Mucosa of descending colon (tissue), 3 donors: ENCODE measurements around the gene KANK2. TPM values are rescaled to one million over a fixed set of nuclear protein-coding genes. Genes with fewer than 3 reads are reported as not detected.

Experiments used
- ATAC-seq: fragments of 200-7000 bp; cut with Tn5 transposase; one replicate; pipeline ENCODE4 v1.9.1; 2020; ENCODE audit warnings: mild to moderate bottlenecking, moderate library complexity
- DNase-seq, 3 donors: peaks; one replicate each; pipeline ENCODE4 v3.0.0-alpha.2; 2020
- H3K36me3 ChIP-seq: fragments of 200-600 bp; one replicate; pipeline ENCODE4 v1.8.0; 2021; ENCODE audit warnings: low read depth, mild to moderate bottlenecking
- H3K4me1 ChIP-seq: fragments of 200-600 bp; one replicate; pipeline ENCODE4 v1.8.0; 2021; ENCODE audit warnings: low read depth, mild to moderate bottlenecking
- H3K4me3 ChIP-seq: fragments of 200-600 bp; one replicate; pipeline ENCODE4 v1.8.0; 2021; ENCODE audit warnings: mild to moderate bottlenecking
- H3K9me3 ChIP-seq: fragments of 200-600 bp; one replicate; pipeline ENCODE4 v1.8.0; 2021; ENCODE audit warnings: mild to moderate bottlenecking
- CTCF ChIP-seq: fragments of 200-600 bp; IDR thresholded peaks from one replicate; pipeline ENCODE4 v1.8.0; 2022; ENCODE audit warnings: antibody characterized with exemption, mild to moderate bottlenecking
- intact Hi-C, 2 donors: fragments of 100-400 bp; cut with DNase I in 1 of 2; cut with micrococcal nuclease in 1 of 2; formaldehyde crosslinking; loops; one replicate each; pipeline versions ENCODE4 v1.11.0 to v1.11.1; 2022; cut with DNase I, micrococcal nuclease
- total RNA-seq, 3 donors: library from RNA; stranded (reverse); fragmentation: NEBNext Ultra II Directional in 2 of 3; extraction: Animal tissue kit (Norgen Biotek cat#: 25700) in 2 of 3; gene quantifications; one replicate each; pipeline versions ENCODE4 v1.2.1 to v1.2.4, GENCODE V29; 2021 to 2023
- donor health status: DM: no; HTN: no; CAD: no; lungs with moderate emphysema.
- donor health status: DM: no; HTN: no; CAD: no.
- donor health status: DM: no; HTN: yes; CAD: no.

The KANK2 gene
- total RNA-seq, 3 donors from 2014 or later: 28.0 to 562 (median 77.5) TPM

DNA sequence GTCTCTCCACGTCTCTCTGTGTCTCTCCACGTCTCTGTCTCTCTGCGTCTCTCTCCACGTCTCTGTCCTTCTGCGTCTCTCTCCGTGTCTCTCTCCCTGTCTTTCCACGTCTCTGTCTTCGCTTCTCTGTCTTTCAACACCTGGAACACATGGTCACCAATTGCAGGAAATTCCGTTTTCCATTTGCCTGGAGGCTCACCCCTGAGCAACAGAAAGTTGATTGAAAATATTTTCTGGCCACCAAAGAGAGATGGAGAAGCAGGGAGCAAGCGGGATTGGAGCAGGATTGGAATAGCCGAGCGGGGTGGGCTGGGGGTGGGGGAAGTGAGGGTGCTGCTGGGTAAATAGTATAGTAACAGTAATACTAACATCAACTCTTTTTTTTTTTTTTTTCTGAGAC lies 1.7 kb downstream of the KANK2 start:
- no peaks in the 10 kb centered on the region for H3K9me3 ChIP-seq
- DNase-seq (no peak), ATAC-seq (no peak)
- intact Hi-C loops: no loop called here
- no peak for TF ChIP-seq CTCF
- peaks cover 11% of the 10 kb centered on the region for H3K4me1 ChIP-seq
- H3K4me3 ChIP-seq: no peak overlapping the region
- no peaks in the 10 kb centered on the region for H3K36me3 ChIP-seq

- DNase-seq: peak in 1 of 3 donors; percentile 54
- intact Hi-C loops: no loop called here
- TF ChIP-seq CTCF: no peak
- H3K4me3 ChIP-seq: no peak overlapping the region
- no peaks in the 10 kb centered on the region for H3K9me3 ChIP-seq
- no peak for ATAC-seq
- H3K4me1 ChIP-seq: peaks cover 11% of the 10 kb centered on the region
- no peaks in the 10 kb centered on the region for H3K36me3 ChIP-seq
Observed at GRCh38 chr19:11194656-11195558, 2.4 kb downstream of the KANK2 start.

DNA sequence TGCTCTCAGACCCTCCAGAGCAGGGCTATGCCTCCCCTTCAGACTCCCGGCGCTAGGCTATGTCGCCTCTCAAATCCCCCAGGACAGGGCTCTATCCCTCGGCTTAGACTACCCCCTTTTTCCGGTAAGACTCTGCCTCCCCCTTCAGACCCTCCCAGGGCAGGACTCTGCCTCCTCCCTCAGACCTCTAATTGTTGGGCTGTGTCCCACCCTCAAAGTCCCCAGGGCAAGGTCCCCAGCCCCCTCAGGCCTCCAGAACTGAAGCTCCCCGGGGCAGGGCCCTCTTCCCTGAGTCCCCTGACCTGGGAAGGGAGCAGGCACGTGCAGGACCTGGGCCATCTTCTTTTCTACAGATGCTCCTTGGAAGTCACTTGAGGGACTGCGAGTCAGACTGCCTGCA lies 3.2 kb downstream of the KANK2 start:
- Histone ChIP-seq H3K4me1 (peaks cover 11% of the 10 kb centered on the region), H3K36me3 (no peaks in the 10 kb centered on the region), H3K9me3 (no peaks in the 10 kb centered on the region), H3K4me3 (no peak overlapping the region)
- ATAC-seq (no peak), DNase-seq (no peak)
- TF ChIP-seq CTCF: no peak
- intact Hi-C loops: no loop called here

- H3K4me3 ChIP-seq: no peak overlapping the region
- TF ChIP-seq CTCF: no peak
- peaks cover 9% of the 10 kb centered on the region for H3K4me1 ChIP-seq
- no peaks in the 10 kb centered on the region for H3K9me3 ChIP-seq
- intact Hi-C loops: no loop called here
- ATAC-seq (no peak), DNase-seq (no peak)
- H3K36me3 ChIP-seq: no peaks in the 10 kb centered on the region
Observed at GRCh38 chr19:11192957-11193939, 4.1 kb downstream of the KANK2 start.

DNA sequence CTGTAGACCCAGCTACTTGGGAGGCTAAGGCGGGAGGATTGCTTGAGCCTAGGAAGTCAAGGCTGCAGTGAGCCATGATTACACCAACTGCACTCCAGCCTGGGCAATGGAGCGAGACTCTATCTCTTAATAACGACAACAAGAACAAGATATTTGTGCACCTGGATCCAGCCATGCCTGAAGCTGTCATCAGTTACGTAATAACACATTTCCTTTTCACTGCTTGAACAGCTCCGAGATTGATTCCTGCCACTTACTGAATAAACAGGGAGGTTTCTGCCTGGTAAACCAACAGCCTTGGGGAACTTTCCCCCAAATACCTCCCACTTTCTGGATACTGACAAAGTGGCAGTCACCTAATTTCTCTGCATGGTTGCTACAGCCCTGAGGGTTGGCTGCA lies 5.4 kb downstream of the KANK2 start:
- H3K36me3 ChIP-seq: no peaks in the 10 kb centered on the region
- intact Hi-C loops: no loop called here

More for the DNA sequence above, 5.4 kb downstream of the KANK2 start:
- Histone ChIP-seq H3K9me3 (no peaks in the 10 kb centered on the region), H3K4me1 (peaks cover 5% of the 10 kb centered on the region), H3K4me3 (no peak overlapping the region)
- ATAC-seq (no peak), DNase-seq (no peak)
- TF ChIP-seq CTCF: no peak
